Thymus (tissue), 11 donors: ENCODE results near the gene FXR2. TPM values are rescaled to one million over a fixed set of nuclear protein-coding genes. Genes with fewer than 3 reads are reported as not detected.
A peak's percentile ranks its signal among the peaks of the same experiment; 100 is the strongest.
"Not testable (repeated sequence)": the region's sequence is repeated elsewhere in the genome, so short reads cannot be mapped to it uniquely, and the experiment has no call there.

Experiments
- DNase-seq, 9 donors: peaks; one replicate each; pipeline ENCODE4 v3.0.0-alpha.2; 2013; ENCODE audit warnings: low spot score in 9 of 9, low read depth in 6 of 9, missing footprints in 1 of 9
- H3K27ac ChIP-seq, 2 donors: one replicate each; pipeline ENCODE4 v1.5.1; 2013; ENCODE audit warnings: control low read depth in 1 of 2, low read depth in 1 of 2, low read length in 1 of 2, mild to moderate bottlenecking in 1 of 2, moderate library complexity in 1 of 2
- H3K27me3 ChIP-seq, 2 donors: one replicate each; pipeline ENCODE4 v1.5.1; 2013; ENCODE audit warnings: low read length in 1 of 2; ENCODE audit not compliant: control insufficient read depth in 2 of 2, insufficient read depth in 1 of 2
- H3K36me3 ChIP-seq, 2 donors: one replicate each; pipeline ENCODE4 v1.5.1; 2013; ENCODE audit warnings: low read length in 1 of 2, mild to moderate bottlenecking in 1 of 2, moderate library complexity in 1 of 2; ENCODE audit not compliant: control insufficient read depth in 2 of 2, insufficient read depth in 2 of 2
- H3K4me1 ChIP-seq, 2 donors: one replicate each; pipeline ENCODE4 v1.5.1; 2013; ENCODE audit warnings: low read length in 2 of 2; ENCODE audit not compliant: control insufficient read depth in 2 of 2, insufficient read depth in 2 of 2
- H3K4me3 ChIP-seq, 2 donors: one replicate each; pipeline ENCODE4 v1.5.1; 2013; ENCODE audit warnings: low read length in 2 of 2, control low read depth in 1 of 2, mild to moderate bottlenecking in 1 of 2
- H3K9me3 ChIP-seq, 2 donors: one replicate each; pipeline ENCODE4 v1.5.1; 2013; ENCODE audit warnings: low read length in 1 of 2, mild to moderate bottlenecking in 1 of 2; ENCODE audit not compliant: control insufficient read depth in 2 of 2, insufficient read depth in 1 of 2
- WGBS: extraction: QIAGEN DNeasy Blood & Tissue Kit; methylation state at CpG from one replicate; pipeline ENCODE4 v1.1.7; 2013; 5-methylcytosine and 5-hydroxymethylcytosine counted together
- polyA plus RNA-seq: library from polyadenylated mRNA; stranded (reverse); fragments of 200-250 nt; gene quantifications from one replicate; pipeline ENCODE4 v1.2.3, GENCODE V29; 2013
- total RNA-seq: library from RNA; stranded (reverse); fragments of 120-200 nt; gene quantifications from one replicate; pipeline ENCODE4 v1.2.4, GENCODE V29; 2013
- donor health status: healthy.

Gene FXR2
- total and polyA plus RNA-seq, 2 donors, result 33.3 to 36.6 TPM

DNA sequence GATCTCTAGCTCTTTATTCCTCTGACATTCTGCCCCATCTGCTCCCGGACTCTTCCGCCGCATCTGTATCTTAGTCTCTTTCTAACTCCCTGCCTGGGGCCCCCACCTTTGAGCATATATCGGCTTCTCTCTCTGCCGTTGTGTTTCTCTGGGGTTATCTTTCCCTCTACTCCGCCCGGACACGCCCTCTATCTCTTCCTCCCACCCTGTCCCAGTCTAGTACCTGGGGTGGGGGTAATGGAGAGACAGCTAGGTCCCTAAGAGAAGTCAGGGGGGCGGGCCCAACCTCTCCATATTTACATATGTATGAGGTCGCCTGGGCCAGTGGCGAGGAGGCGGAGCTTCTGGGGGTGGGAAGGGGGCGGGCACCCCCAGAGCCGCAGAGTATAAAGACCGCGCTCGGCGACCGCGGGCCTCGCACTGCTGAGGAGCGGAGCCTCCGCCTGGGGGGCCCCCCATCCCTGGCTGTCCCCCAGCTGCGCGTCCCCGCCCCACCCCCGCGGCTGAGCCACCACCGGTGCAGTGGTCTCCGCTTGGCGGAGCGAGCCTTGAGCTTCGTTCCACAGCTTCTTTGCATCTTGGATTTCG lies 35.9 kb upstream of the FXR2 start, which contains the start of gene ATP1B2:
Gene ATP1B2, plus strand, starts transcription at position 418 of the 588 bp plus-strand sequence. CDS start 593 bp downstream, outside the sequence.
- Histone ChIP-seq H3K4me3 (peak within 1 kb of the TSS; percentile 40), H3K27me3 (peaks cover 23 to 87% of the 10 kb centered on the region in 2 donors), H3K27ac (no peak within 1 kb of the TSS), H3K9me3 (no peaks in the 10 kb centered on the region), H3K36me3 (no peaks in the 10 kb centered on the region), H3K4me1 (peaks cover 10 to 18% of the 10 kb centered on the region in 2 donors)
- WGBS, result 2% methylated on average over 34 of the region's 34 CpGs
- peak; percentile 66 to 93 (median 86) for DNase-seq

DNA sequence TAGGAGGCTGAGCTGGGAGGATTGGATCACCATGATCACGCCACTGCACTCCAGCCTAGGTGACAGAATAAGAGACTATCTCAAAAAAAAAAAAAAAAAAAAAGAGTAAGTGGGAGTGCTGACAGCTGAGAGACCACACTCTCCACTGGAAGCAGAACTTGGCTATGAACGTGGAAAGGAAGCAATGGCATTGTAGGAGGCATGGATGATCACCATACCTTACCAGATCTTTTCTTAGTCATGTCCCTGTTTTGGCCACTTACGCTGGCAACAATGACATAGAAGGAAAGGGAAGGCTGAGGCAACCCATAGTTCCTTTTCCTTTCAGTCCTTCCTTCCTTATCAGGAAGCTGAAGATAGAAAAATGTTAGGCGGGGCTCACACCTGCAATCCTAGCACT lies 32.3 kb upstream of the FXR2 start:
- Histone ChIP-seq H3K9me3 (no peaks in the 10 kb centered on the region), H3K4me3 (no peak overlapping the region), H3K27ac (no peak overlapping the region), H3K27me3 (peaks cover 10 to 52% of the 10 kb centered on the region in 2 donors), H3K4me1 (peaks cover 10 to 18% of the 10 kb centered on the region in 2 donors), H3K36me3 (no peaks in the 10 kb centered on the region)
- 82% methylated on average over 4 of the region's 4 CpGs for WGBS
- DNase-seq, result no peak

DNA sequence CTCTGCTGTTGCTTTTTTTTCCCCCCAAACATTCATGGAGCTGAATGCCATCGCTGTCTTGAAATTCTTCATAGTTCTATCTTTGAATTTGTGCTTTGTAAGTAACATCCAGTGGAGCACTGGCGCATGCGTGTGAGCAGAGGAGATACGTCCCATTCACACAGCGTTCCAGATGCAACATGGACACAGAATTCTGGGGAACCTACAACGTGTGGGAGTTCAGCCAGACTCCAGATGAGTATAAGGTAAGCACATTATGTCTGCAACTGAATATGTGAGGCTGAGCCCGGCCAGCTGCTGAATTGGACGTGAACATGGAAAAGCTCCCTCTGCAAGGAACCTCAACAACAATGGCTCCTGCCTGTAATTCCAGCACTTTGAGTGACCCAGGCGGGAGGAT lies 31.8 kb upstream of the FXR2 start:
- DNase-seq, result no peak
- no peak overlapping the region for H3K4me3 ChIP-seq
- peaks cover 6 to 15% of the 10 kb centered on the region in 2 donors for H3K4me1 ChIP-seq
- no peaks in the 10 kb centered on the region for H3K36me3 ChIP-seq
- no peaks in the 10 kb centered on the region for H3K9me3 ChIP-seq
- no peak overlapping the region for H3K27ac ChIP-seq
- WGBS, result 91% methylated on average over 9 of the region's 9 CpGs
- peaks cover 4 to 47% of the 10 kb centered on the region in 2 donors for H3K27me3 ChIP-seq

DNA sequence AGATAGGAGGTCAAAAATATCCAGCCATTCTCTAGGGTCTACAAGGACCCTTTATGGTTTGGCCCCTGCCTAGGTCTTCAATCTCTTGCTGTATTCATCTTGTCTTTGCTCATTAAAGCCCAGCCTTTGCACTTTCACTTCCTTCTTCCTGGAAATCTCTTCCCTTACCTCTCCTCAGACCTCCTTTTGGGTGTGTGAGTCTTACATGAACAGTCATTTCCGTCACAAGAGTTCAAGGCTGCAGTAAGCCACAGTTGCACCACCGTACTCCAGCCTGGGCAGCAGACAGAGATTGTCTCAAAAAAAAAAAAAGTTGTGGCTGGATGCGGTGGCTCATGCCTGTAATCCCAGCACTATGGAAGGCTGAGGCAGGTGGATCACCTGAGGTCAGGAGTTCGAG lies 30.1 kb upstream of the FXR2 start:
- WGBS, result 88% methylated on average over 4 of the region's 4 CpGs
- H3K27me3 ChIP-seq, result peaks cover 0 to 30% of the 10 kb centered on the region in 2 donors

DNA sequence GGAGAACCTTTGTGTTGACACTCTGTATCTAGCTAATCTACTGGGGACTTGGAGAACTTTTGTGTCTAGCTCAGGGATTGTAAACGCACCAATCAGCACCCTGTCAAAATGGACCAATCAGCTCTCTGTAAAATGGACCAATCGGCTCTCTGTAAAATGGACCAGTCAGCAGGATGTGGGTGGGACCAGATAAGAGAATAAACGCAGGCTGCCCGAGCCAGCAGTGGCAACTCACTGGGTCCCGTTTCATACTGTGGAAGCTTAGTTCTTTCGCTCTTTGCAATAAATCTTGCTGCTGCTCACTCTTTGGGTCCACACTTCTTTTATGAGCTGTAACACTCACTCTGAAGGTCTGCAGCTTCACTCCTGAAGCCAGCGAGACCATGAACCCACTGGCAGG lies 26.9 kb upstream of the FXR2 start:
- not testable (repeated sequence) for H3K9me3 ChIP-seq, DNase-seq, H3K4me1 ChIP-seq, H3K36me3 ChIP-seq, H3K27ac ChIP-seq, H3K4me3 ChIP-seq, H3K27me3 ChIP-seq
- 70% methylated on average over 7 of the region's 7 CpGs for WGBS

More for the DNA sequence above, 30.1 kb upstream of the FXR2 start:
- DNase-seq, result no peak
- Histone ChIP-seq H3K4me3 (no peak overlapping the region), H3K27ac (no peak overlapping the region), H3K4me1 (peaks cover 0 to under 1% of the 10 kb centered on the region in 2 donors), H3K9me3 (no peaks in the 10 kb centered on the region), H3K36me3 (no peaks in the 10 kb centered on the region)

DNA sequence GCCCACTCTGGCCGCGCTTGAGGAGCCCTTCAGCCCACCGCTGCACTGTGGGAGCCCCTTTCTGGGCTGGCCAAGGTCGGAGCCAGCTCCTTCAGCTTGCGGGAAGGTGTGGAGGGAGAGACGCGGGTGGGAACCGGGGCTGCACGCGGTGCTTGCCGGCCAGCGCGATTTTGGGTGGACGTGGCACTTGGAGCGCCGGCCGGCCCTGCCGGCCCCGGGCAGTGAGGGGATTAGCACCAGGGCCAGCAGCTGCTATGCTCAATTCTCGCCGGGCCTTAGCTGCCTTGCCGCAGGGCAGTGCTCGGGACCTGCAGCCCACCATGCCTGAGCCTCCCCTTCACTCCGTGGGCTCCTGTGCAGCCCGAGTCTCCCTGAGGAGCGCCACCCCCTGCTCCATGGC lies 26.1 kb upstream of the FXR2 start:
- no peak for DNase-seq
- H3K9me3 ChIP-seq, result no peaks in the 10 kb centered on the region
- no peaks in the 10 kb centered on the region for H3K4me1 ChIP-seq
- WGBS, result 96% methylated on average over 26 of the region's 26 CpGs
- no peak overlapping the region for H3K27ac ChIP-seq
- peaks cover 0 to 2% of the 10 kb centered on the region in 2 donors for H3K27me3 ChIP-seq
- no peak overlapping the region for H3K4me3 ChIP-seq
- no peaks in the 10 kb centered on the region for H3K36me3 ChIP-seq

DNA sequence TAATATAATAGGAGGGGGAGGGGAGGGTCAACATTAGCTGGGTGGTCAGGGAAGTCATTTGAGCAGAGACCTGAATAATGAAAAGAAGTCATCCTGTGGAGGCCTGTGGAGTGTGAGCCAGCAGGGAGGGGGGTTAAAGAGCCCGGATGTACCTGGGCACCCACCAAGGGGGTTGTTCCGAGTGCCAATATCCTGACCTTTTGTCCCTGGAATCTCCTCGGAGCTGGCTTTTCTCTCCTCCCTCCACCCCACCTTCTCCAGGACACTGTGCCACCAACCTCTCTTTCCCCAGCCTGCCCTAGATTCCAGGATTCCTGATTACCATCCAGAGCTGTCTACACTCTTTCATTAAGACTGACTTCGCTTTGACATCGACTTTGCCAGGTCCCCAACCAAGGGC lies 21.5 kb upstream of the FXR2 start:
- H3K4me3 ChIP-seq, result no peak overlapping the region
- WGBS, result 89% methylated on average over 5 of the region's 5 CpGs
- H3K36me3 ChIP-seq, result no peaks in the 10 kb centered on the region
- H3K4me1 ChIP-seq, result peaks cover 0 to 6% of the 10 kb centered on the region in 2 donors
- peaks cover 0 to 13% of the 10 kb centered on the region in 2 donors for H3K27me3 ChIP-seq
- H3K9me3 ChIP-seq, result no peaks in the 10 kb centered on the region
- no peak for DNase-seq
- H3K27ac ChIP-seq, result no peak overlapping the region

DNA sequence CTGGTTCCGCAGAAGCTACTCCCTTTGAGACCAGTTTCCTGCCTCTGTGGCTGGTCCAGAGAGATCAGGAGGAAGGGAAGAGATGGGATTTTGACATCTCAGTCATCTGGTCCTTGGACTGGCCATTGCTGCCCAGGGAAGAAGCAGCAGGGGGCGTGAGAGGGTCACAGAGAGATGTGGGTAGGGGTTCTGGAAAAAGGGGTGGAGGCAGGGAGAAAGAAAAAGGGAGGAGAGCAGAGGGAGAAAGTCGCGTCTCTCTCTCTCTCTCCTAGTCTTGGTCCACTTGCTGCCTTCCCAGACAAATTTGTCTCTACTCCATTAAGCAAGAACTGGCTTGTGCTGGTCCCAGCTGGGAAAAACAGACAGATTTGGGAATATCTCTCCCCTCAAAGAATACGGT lies 19.7 kb upstream of the FXR2 start:
- DNase-seq, result no peak
- WGBS, result 60% methylated on average over 5 of the region's 5 CpGs
- no peak overlapping the region for H3K4me3 ChIP-seq

DNA sequence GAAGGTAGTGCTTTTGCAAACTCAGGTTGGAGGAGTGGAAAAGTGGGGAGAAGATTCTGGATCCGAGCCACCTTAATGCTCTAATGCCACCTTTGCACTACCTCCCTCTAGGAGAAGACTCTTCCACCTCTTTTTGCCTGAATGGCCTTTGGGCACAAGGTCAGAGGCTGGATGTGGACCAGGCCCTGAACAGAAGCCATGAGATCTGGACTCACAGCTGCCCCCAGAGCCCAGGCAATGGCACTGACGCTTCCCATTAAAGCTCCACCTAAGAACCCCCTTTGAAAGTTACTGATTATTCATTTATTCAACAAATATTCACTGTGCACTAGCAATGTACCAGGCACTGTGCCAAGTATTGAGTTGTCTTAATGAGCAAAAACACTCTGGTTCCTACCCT lies 18.4 kb upstream of the FXR2 start:
- Histone ChIP-seq H3K9me3 (no peaks in the 10 kb centered on the region), H3K36me3 (no peaks in the 10 kb centered on the region), H3K4me3 (no peak overlapping the region), H3K27me3 (peaks cover 0 to 13% of the 10 kb centered on the region in 2 donors), H3K27ac (no peak overlapping the region), H3K4me1 (peaks cover 0 to 8% of the 10 kb centered on the region in 2 donors)
- 93% methylated on average over 2 of the region's 2 CpGs for WGBS
- DNase-seq, result no peak

More for the DNA sequence above, 19.7 kb upstream of the FXR2 start:
- Histone ChIP-seq H3K4me1 (peaks cover 0 to 6% of the 10 kb centered on the region in 2 donors), H3K27ac (no peak overlapping the region), H3K36me3 (no peaks in the 10 kb centered on the region), H3K27me3 (peaks cover 0 to 13% of the 10 kb centered on the region in 2 donors), H3K9me3 (no peaks in the 10 kb centered on the region)
